Ovary (tissue), 9 donors: ENCODE results near the gene UBE2V1. TPM values are rescaled to one million over a fixed set of nuclear protein-coding genes. Genes with fewer than 3 reads are reported as not detected.

Source experiments
- DNase-seq, 5 donors: peaks; one replicate each; pipeline ENCODE4 v3.0.0-alpha.2; 2019 to 2020
- H3K27ac ChIP-seq, 2 donors: fragments of 200-600 bp; one replicate each; pipeline versions ENCODE4 v1.5.1 to v1.8.0; 2019 to 2022
- H3K27me3 ChIP-seq: fragments of 200-600 bp; one replicate; pipeline ENCODE4 v1.8.0; 2022
- H3K36me3 ChIP-seq: fragments of 200-600 bp; sonication (generic); one replicate; pipeline ENCODE4 v1.5.1; 2019
- H3K4me1 ChIP-seq: one replicate; pipeline ENCODE4 v1.8.1; 2013; ENCODE audit warnings: mild to moderate bottlenecking, moderate library complexity; ENCODE audit not compliant: insufficient read depth
- H3K4me3 ChIP-seq: fragments of 200-600 bp; sonication (generic); one replicate; pipeline ENCODE4 v1.5.1; 2017
- H3K9me3 ChIP-seq, 2 donors: fragments of 200-600 bp in 1 of 2; sonication (generic) in 1 of 2; one replicate each; pipeline versions ENCODE4 v1.5.1 to v1.8.1; 2013 to 2019; ENCODE audit warnings: mild to moderate bottlenecking in 1 of 2, moderate library complexity in 1 of 2
- EP300 ChIP-seq: sonication (generic); formaldehyde crosslinking; IDR thresholded peaks from one replicate; pipeline ENCODE4 v1.6.1; 2017; ENCODE audit warnings: antibody characterized with exemption
- POLR2A ChIP-seq: fragments of 450-650 bp; IDR thresholded peaks from one replicate; pipeline ENCODE4 v1.6.1; 2017; ENCODE audit warnings: antibody characterized with exemption, mild to moderate bottlenecking, moderate library complexity
- WGBS, 3 donors: extraction: QIAGEN DNeasy Blood & Tissue Kit in 1 of 3; methylation state at CpG; one replicate each; pipeline versions ENCODE4 v1.1.5 to v1.1.7; 2013 to 2017; 5-methylcytosine and 5-hydroxymethylcytosine counted together
- intact Hi-C, 4 donors: fragments of 100-400 bp; cut with DNase I; formaldehyde crosslinking; loops; one replicate each; pipeline versions ENCODE4 v1.11.0 to v1.15.1; 2022 to 2023
- polyA plus RNA-seq, 2 donors: library from polyadenylated mRNA; stranded (reverse); fragments of 200-250 nt in 1 of 2; fragments of 350-450 nt in 1 of 2; fragmentation: Illumina TruSeq in 1 of 2; extraction: RNeasy Lipid Tissue Mini Kit (QIAGEN cat#74804) in 1 of 2; gene quantifications; one replicate each; pipeline ENCODE4 v1.2.3, GENCODE V29; 2013 to 2014
- total RNA-seq, 7 donors: library from RNA; depleted of rRNA in 2 of 7; stranded (reverse); fragments of >200 nt in 2 of 7; fragmentation: NEBNext Ultra II Directional in 3 of 7; extraction: Animal tissue kit (Norgen Biotek cat#: 25700) in 3 of 7; gene quantifications; one replicate each; pipeline versions ENCODE4 v1.1.0 to v1.2.4, GENCODE V29; 2016 to 2023
- TF ChIP-seq, protein P1 (sequence below), 3 donors: fragments of 450-650 bp in 2 of 3; fragments of 200-600 bp in 1 of 3; IDR thresholded peaks; one replicate each; pipeline versions ENCODE4 v1.5.1 to v1.8.0; 2016 to 2022; ENCODE audit warnings: antibody characterized with exemption in 3 of 3, mild to moderate bottlenecking in 1 of 3
- donor health status: DM: no; HTN: no; CAD: no; lungs with moderate emphysema.
- donor health status: DM: no; HTN: no; CAD: no.
- donor health status: Bipolar disorder and iron deficiency.
- donor health status: DM: yes; HTN: yes; CAD: no.
- donor health status: DM: no; HTN: no; CAD: no.
- donor health status: DM: yes; HTN: yes; CAD: no.

UBE2V1 gene
- total and polyA plus RNA-seq, 9 donors, result 43.6 to 189 (median 77.2) TPM

DNA sequence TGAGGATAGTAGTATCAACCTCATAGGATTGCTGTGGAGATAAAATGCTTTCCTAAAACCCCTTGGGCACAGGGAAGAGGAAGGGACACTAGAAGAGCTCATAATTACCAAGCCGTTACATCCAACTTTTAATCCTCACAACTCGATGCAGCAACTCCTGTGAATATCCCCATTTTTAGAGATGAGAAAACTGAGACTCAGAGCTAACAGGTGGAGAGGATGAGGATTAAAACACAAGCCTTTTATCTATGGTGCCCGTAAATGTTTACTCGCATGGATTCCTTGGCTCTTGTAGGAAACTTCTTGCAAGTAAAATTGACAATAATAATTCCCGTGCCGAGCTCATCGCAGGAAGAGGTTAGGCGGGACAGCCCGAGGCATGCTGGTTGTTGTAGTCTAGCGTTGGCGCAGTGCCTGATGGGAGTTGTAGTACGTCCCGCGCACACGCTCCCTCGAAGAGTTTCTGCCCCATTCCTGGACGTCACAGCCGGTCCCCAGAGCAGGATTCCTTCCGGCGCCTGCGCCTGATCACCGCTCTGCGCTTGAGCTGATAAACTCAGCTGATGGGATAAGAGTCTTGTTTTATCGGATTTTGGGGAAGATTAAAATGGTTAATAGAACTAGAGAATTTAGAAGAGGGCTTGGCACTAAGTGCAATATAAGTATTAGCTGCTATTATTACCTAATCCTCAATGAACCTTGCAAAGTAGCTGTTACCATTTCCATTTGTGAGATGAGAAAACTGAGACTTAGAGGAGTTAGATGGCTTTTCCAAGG, 2.8 kb upstream of the UBE2V1 start:
- H3K4me1 ChIP-seq, result peaks cover 7% of the 10 kb centered on the region

DNA sequence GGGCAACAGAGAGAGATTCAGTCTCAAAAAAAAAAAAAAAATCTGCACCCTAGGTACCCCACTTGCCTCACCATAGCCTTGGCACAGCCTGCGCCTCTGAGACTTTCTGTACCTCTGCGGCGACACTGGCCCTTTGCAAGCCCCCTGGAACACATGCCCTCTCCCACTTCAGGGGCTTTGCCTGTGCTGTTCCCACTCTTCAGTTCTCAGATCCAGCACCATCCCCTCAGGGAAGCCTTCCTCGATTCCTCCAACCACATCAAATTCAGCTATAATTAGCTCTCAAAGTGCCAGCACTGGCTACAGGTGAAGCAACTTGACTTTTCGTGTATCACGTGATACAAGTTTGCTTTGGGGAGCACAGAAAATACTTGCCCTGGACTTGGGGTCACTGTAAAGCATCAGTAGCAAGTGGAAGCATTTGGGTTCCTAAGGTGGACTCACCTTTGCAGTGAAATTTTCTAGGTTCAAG, 2.1 kb upstream of the UBE2V1 start:
- no peak overlapping the region for H3K27ac ChIP-seq
- DNase-seq, result no peak
- WGBS, 3 donors, result 59 to 66% (median 61%) methylated on average over 6 of the region's 6 CpGs
- TF ChIP-seq, protein P1, sequence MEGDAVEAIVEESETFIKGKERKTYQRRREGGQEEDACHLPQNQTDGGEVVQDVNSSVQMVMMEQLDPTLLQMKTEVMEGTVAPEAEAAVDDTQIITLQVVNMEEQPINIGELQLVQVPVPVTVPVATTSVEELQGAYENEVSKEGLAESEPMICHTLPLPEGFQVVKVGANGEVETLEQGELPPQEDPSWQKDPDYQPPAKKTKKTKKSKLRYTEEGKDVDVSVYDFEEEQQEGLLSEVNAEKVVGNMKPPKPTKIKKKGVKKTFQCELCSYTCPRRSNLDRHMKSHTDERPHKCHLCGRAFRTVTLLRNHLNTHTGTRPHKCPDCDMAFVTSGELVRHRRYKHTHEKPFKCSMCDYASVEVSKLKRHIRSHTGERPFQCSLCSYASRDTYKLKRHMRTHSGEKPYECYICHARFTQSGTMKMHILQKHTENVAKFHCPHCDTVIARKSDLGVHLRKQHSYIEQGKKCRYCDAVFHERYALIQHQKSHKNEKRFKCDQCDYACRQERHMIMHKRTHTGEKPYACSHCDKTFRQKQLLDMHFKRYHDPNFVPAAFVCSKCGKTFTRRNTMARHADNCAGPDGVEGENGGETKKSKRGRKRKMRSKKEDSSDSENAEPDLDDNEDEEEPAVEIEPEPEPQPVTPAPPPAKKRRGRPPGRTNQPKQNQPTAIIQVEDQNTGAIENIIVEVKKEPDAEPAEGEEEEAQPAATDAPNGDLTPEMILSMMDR (IDR thresholded peaks at IDR 0.05), result no peak
- TF ChIP-seq EP300 (no peak), POLR2A (no peak)
- H3K4me1 ChIP-seq, result peaks cover 9% of the 10 kb centered on the region
- peak overlapping the region; percentile 40 for H3K4me3 ChIP-seq
- no peaks in the 10 kb centered on the region for H3K36me3 ChIP-seq
- intact Hi-C loops, result loop anchor here in 1 of 4 donors (5.0 kb wide), 1 partner anchor 52 kb away; no protein-coding TSS in a partner anchor
- H3K27me3 ChIP-seq, result no peaks in the 10 kb centered on the region
- no peaks in the 10 kb centered on the region for H3K9me3 ChIP-seq

More for the DNA sequence above, 2.8 kb upstream of the UBE2V1 start:
- intact Hi-C loops, result loop anchor here in 1 of 4 donors (5.0 kb wide), 1 partner anchor 52 kb away; no protein-coding TSS in a partner anchor
- no peaks in the 10 kb centered on the region for H3K36me3 ChIP-seq
- H3K9me3 ChIP-seq, result no peaks in the 10 kb centered on the region
- WGBS, 3 donors, result 0 to 1% (median 0%) methylated on average over 24 of the region's 24 CpGs
- peak overlapping the region; percentile 40 for H3K4me3 ChIP-seq
- no peaks in the 10 kb centered on the region for H3K27me3 ChIP-seq
- TF ChIP-seq EP300, result no peak
- TF ChIP-seq, protein P1 (IDR thresholded peaks at IDR 0.05), result no peak
- TF ChIP-seq POLR2A, result no peak
- peak; percentile 96 to 98 (median 98) for DNase-seq
- peak overlapping the region in 1 of 2 donors; percentile 40 for H3K27ac ChIP-seq

DNA sequence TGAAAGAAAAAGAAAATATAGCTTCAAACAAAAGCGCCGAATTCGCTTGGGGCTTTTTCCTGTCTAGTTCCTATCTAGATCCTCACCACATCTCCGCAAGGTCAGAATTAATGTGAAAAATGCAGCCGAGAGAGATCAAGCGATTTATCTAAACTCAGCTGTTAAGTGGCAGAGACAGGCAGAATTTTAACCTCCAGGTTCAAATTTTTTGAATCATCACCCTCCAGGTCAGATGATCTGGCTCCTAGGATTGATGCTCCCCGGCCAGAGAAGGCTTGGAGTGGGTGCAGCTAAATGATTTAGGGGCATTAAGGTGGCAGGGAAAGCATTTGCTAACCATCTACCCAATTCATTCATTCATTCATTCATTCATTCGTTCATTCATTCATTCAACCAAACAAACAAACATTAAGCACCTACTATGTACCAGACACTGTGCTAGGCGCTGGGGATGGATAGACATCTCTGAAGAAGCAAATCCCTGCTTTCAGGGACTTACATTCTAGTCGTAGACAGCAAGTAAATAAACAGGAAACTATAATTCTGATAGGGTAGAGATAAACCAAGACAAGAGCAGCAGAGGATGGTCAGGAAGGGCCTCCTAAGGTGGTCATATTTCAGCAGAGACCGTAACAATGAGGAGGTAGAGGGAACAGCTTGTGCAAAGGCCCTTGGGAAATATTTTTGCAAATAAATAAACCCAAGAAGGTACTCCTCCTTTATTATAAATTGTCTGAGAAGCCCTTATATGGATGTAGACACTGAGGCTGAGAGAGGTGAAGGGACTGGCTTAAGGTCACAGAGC, 672 bp upstream of the UBE2V1 start:
- Histone ChIP-seq H3K27ac (peak overlapping the region; percentile 87), H3K9me3 (no peaks in the 10 kb centered on the region), H3K4me1 (peaks cover 10% of the 10 kb centered on the region), H3K36me3 (no peaks in the 10 kb centered on the region), H3K4me3 (peak overlapping the region; percentile 99), H3K27me3 (no peaks in the 10 kb centered on the region)
- no peak for TF ChIP-seq EP300
- intact Hi-C loops, result no loop called here
- WGBS, 3 donors, result 15 to 19% (median 15%) methylated on average over 11 of the region's 11 CpGs
- DNase-seq, result no peak

DNA sequence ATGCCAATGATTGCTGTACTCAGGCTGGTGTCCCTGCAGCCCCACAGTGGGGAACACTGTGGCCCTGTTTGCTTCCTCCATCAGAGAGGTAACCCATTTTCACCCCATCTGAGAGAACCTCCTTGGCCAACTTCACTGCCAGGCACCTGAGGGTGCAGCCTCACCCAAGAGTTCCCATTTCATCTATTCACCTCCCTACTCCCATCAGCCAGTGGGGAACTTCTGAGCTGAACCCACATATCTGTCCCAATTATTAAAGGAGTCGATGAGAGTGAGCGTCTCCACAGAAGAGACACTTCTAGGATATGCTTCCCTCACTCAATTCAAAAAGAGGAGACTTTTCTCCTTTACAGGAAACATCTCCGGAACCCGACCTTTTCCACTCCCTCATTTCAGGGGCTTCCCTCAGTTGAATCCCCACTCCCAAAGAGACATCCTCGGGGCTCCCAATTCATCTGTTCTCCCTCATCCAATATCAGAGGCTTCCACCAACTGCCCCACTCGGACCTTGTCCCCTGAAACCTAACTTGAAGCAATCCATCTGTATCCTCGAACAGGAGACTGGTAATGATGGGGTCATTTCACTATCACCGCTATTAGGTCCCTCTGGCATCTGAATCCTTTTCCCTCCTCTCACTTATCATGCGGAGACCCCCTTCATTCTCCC, 988 bp downstream of the UBE2V1 start:
- Histone ChIP-seq H3K9me3 (no peaks in the 10 kb centered on the region), H3K36me3 (no peaks in the 10 kb centered on the region), H3K27ac (peak overlapping the region; percentile 87), H3K4me1 (peaks cover 11% of the 10 kb centered on the region), H3K4me3 (peak overlapping the region; percentile 99), H3K27me3 (no peaks in the 10 kb centered on the region)
- TF ChIP-seq POLR2A, result no peak
- TF ChIP-seq, protein P1 (IDR thresholded peaks at IDR 0.05), result no peak
- no peak for TF ChIP-seq EP300
- WGBS, 3 donors, result 2 to 5% (median 2%) methylated on average over 9 of the region's 9 CpGs
- intact Hi-C loops, result no loop called here
- DNase-seq, result no peak
